Measurements from ENCODE around the gene PTPRN2.

- no peak for TF ChIP-seq CTCF (conservative IDR thresholded peaks at IDR 0.05)
- no peak for TF ChIP-seq EZH2 (IDR thresholded peaks at IDR 0.05; ENCODE audit: low read depth)
Measured at GRCh38 chr7:157973971-157974677, 613.5 kb downstream of the PTPRN2 start.

Data from PC-9 (cell line).